Panc1 (cell line): ENCODE results near the gene WBP1L. TPM values are rescaled to one million over a fixed set of nuclear protein-coding genes. Genes with fewer than 3 reads are reported as not detected.

ENCODE experiments used
- ATAC-seq: fragments of 200-7000 bp; cut with Tn5 transposase; 2 replicates; pipeline ENCODE4 v1.9.1; 2020; ENCODE audit warnings: mild to moderate bottlenecking, moderate library complexity
- BruUV-seq: library from RNA; stranded (reverse); fragments of 400-500 nt; replicated peaks from 2 replicates; lab custom pipeline; 2021; lab: Mats Ljungman, UMichigan
- CTCF ChIA-PET: fragments of 300-600 bp; sonication (Branson Sonifier 250); formaldehyde crosslinking; loops from one replicate; lab custom pipeline; 2022; ENCODE audit warnings: antibody characterized with exemption; lab: Charles Lee
- POLR2A ChIA-PET: fragments of 300-600 bp; sonication (Branson Sonifier 250); formaldehyde crosslinking; loops from one replicate; lab custom pipeline; 2022; ENCODE audit warnings: antibody characterized with exemption; lab: Charles Lee
- DNase-seq: peaks from one replicate; pipeline ENCODE4 v3.0.0-alpha.2; 2010; ENCODE audit warnings: low read depth, low spot score
- H3K27ac ChIP-seq: 2 replicates; pipeline ENCODE4 v1.5.1; 2011; ENCODE audit warnings: mild to moderate bottlenecking, low read length, inconsistent platforms
- H3K27me3 ChIP-seq: fragments of 200-500 bp; sonication (Bioruptor generic); 2 replicates; pipeline ENCODE4 v1.6.0; 2014; ENCODE audit warnings: low read length, inconsistent platforms; ENCODE audit not compliant: control insufficient read depth, insufficient read depth
- H3K36me3 ChIP-seq: fragments of 200-500 bp; sonication (Bioruptor generic); 2 replicates; pipeline ENCODE4 v1.5.1; 2014; ENCODE audit warnings: inconsistent platforms, mild to moderate bottlenecking, low read length, moderate library complexity; ENCODE audit not compliant: control insufficient read depth, insufficient read depth
- H3K4me1 ChIP-seq: 2 replicates; pipeline ENCODE4 v1.5.1; 2011; ENCODE audit warnings: inconsistent platforms, mild to moderate bottlenecking, low read length, moderate library complexity; ENCODE audit not compliant: control insufficient read depth, insufficient read depth
- H3K4me3 ChIP-seq, 2 experiments: 2 replicates each; pipeline ENCODE4 v1.5.1; 2011 to 2012; ENCODE audit warnings: low read depth in 2 of 2, low read length in 2 of 2, mild to moderate bottlenecking in 2 of 2, inconsistent platforms in 1 of 2, moderate library complexity in 1 of 2
- H3K9me3 ChIP-seq: fragments of 200-500 bp; sonication (Bioruptor generic); 2 replicates; pipeline ENCODE4 v1.5.1; 2014; ENCODE audit warnings: low read depth, mild to moderate bottlenecking, inconsistent platforms, low read length, moderate library complexity; ENCODE audit not compliant: control insufficient read depth, insufficient read depth
- CTCF ChIP-seq: fragments of 450-650 bp; IDR thresholded peaks from 2 replicates; pipeline ENCODE4 v1.5.1; 2017; ENCODE audit warnings: mild to moderate bottlenecking
- POLR2AphosphoS5 ChIP-seq: IDR thresholded peaks from 2 replicates; pipeline ENCODE4 v1.6.1; 2012; ENCODE audit warnings: mild to moderate bottlenecking, low read depth, low read length, moderate library complexity
- REST ChIP-seq, 2 experiments: IDR thresholded peaks; 2 replicates each; pipeline ENCODE4 v1.6.1; 2011 to 2012; ENCODE audit warnings: low read depth in 2 of 2, control low read depth in 1 of 2, low read length in 1 of 2, mild to moderate bottlenecking in 1 of 2, moderate library complexity in 1 of 2; ENCODE audit not compliant: insufficient read depth in 1 of 2
- SIN3A ChIP-seq: IDR thresholded peaks from 2 replicates; pipeline ENCODE4 v1.6.1; 2012; ENCODE audit warnings: low read depth, mild to moderate bottlenecking, low read length, moderate library complexity, borderline replicate concordance; ENCODE audit not compliant: insufficient read depth
- TCF7L2 ChIP-seq: IDR thresholded peaks from 2 replicates; pipeline ENCODE4 v1.6.1; 2011; ENCODE audit warnings: mild to moderate bottlenecking, low read depth, low read length, inconsistent platforms
- in situ Hi-C: cut with HindIII; loops from 2 replicates; pipeline ENCODE4 v1.10.0; 2016; ENCODE audit warnings: low sequenced_read_pairs, low pct_unique_long_range_greater_than_20kb
- intact Hi-C: fragments of 100-400 bp; cut with micrococcal nuclease; formaldehyde crosslinking; loops from one replicate; pipeline ENCODE4 v1.10.0; 2022; ENCODE audit not compliant: unreplicated experiment
- total RNA-seq: library from RNA; stranded (reverse); gene quantifications from one replicate; pipeline ENCODE4 v1.2.1, GENCODE V29; 2021; ENCODE audit not compliant: unreplicated experiment

Gene WBP1L
- total RNA-seq, 1 experiment from 2014 or later: 91.3 TPM

- ATAC-seq (no peak), DNase-seq (no peak)
- CTCF ChIA-PET: no interaction called here
- Histone ChIP-seq H3K27ac (no peak overlapping the region), H3K36me3 (peaks cover 12% of the 10 kb centered on the region), H3K4me1 (peaks cover 31% of the 10 kb centered on the region; the same call in 1 of the 2 replicates), H3K4me3 (no peak overlapping the region), H3K27me3 (no peaks in the 10 kb centered on the region), H3K9me3 (no peaks in the 10 kb centered on the region)
- intact Hi-C loops: no loop called here
- TF ChIP-seq REST (IDR thresholded peaks at IDR 0.05; ENCODE audit: insufficient read depth in 1 of 2, low read depth in 2 of 2, low read length in 1 of 2) (no peak), TCF7L2 (no peak)
- no TSS peak for BruUV-seq
- in situ Hi-C loops: no loop called here
- POLR2A ChIA-PET: interaction anchor here (0.6 kb wide), 1 partner anchor 114 kb away, joined by 12 read pairs; no protein-coding TSS in a partner anchor
These were observed 67.6 kb downstream of the WBP1L start for GRCh38 chr10:102811346-102811745.

- ATAC-seq: no peak
- intact Hi-C loops: no loop called here
- POLR2A ChIA-PET: no interaction called here
These were observed 68.6 kb downstream of the WBP1L start for GRCh38 chr10:102812231-102812876.

More at GRCh38 chr10:102812231-102812876, 68.6 kb downstream of the WBP1L start:
- no peaks in the 10 kb centered on the region for H3K9me3 ChIP-seq
- TF ChIP-seq SIN3A (no peak), REST (IDR thresholded peaks at IDR 0.05; ENCODE audit: insufficient read depth in 1 of 2, low read depth in 2 of 2, low read length in 1 of 2) (no peak), TCF7L2 (no peak), POLR2AphosphoS5 (no peak), CTCF (no peak)
- no peak for DNase-seq
- peaks cover 28% of the 10 kb centered on the region; the same call in 1 of the 2 replicates for H3K4me1 ChIP-seq
- no peaks in the 10 kb centered on the region for H3K27me3 ChIP-seq
- CTCF ChIA-PET: no interaction called here
- H3K27ac ChIP-seq: no peak overlapping the region
- H3K36me3 ChIP-seq: peaks cover 12% of the 10 kb centered on the region
- H3K4me3 ChIP-seq: no peak overlapping the region
- in situ Hi-C loops: no loop called here
- no TSS peak for BruUV-seq
